GM12891 (cell line): Measurements from ENCODE around the gene RASL10A. TPM values are rescaled to one million over a fixed set of nuclear protein-coding genes. Genes with fewer than 3 reads are reported as not detected.
"Not testable (repeated sequence)": the region's sequence is repeated elsewhere in the genome, so short reads cannot be mapped to it uniquely, and the experiment has no call there.

ENCODE experiments used
- DNase-seq: peaks from one replicate; pipeline ENCODE4 v3.0.0; 2011; ENCODE audit warnings: low spot score; ENCODE audit not compliant: insufficient read length
- FAIRE-seq: peaks from 2 replicates; lab custom pipeline; 2011; peaks lifted over from hg19 to GRCh38; lab: Jason Lieb, UNC
- PAX5 ChIP-seq: IDR thresholded peaks from 2 replicates; pipeline ENCODE4 v1.6.1; 2011; ENCODE audit warnings: low read length, moderate library complexity, mild to moderate bottlenecking; ENCODE audit not compliant: insufficient read depth, severe bottlenecking
- POLR2A ChIP-seq: IDR thresholded peaks from 2 replicates; pipeline ENCODE4 v1.6.1; 2011; ENCODE audit warnings: low read depth, low read length, control low read depth
- POLR2AphosphoS5 ChIP-seq: IDR thresholded peaks from 2 replicates; pipeline ENCODE4 v1.6.1; 2011; ENCODE audit warnings: low read depth, low read length, control low read depth
- POU2F2 ChIP-seq: IDR thresholded peaks from 2 replicates; pipeline ENCODE4 v1.6.1; 2011; ENCODE audit warnings: low read depth, mild to moderate bottlenecking, control low read depth, low read length, moderate library complexity
- SPI1 ChIP-seq: IDR thresholded peaks from 2 replicates; pipeline ENCODE4 v1.6.1; 2011; ENCODE audit warnings: low read depth, low read length, control low read depth
- TAF1 ChIP-seq: IDR thresholded peaks from 2 replicates; pipeline ENCODE4 v1.6.1; 2011; ENCODE audit warnings: low read depth, low read length, control low read depth
- polyA plus RNA-seq: library from polyadenylated mRNA; unstranded; fragments of >200 nt; gene quantifications from one replicate; pipeline ENCODE4 v1.2.1, GENCODE V29; 2012; ENCODE audit warnings: low read depth, missing spikeins, inconsistent platforms; ENCODE audit not compliant: missing spikeins

The RASL10A gene
- 0.63 TPM for polyA plus RNA-seq

- DNase-seq (peak; percentile 62), FAIRE-seq (no peak)
- TF ChIP-seq POU2F2 (no peak), PAX5 (no peak), TAF1 (no peak), SPI1 (no peak), POLR2AphosphoS5 (no peak), POLR2A (no peak)
Measured at GRCh38 chr22:29315286-29316140, at the start of gene RASL10A. TSS of gene RASL10A (minus strand) at chr22:29315697. CDS start at chr22:29315246, 451 bp downstream.

- TF ChIP-seq POLR2AphosphoS5 (no peak), POU2F2 (no peak), PAX5 (no peak), SPI1 (no peak), POLR2A (no peak), TAF1 (no peak)
- DNase-seq (no peak), FAIRE-seq (no peak)
Measured at GRCh38 chr22:29359469-29359868, 44.0 kb upstream of the RASL10A start.

- not testable (repeated sequence) for FAIRE-seq, DNase-seq
Measured at GRCh38 chr22:29357193-29357890, 41.8 kb upstream of the RASL10A start.

- FAIRE-seq (no peak), DNase-seq (no peak)
- no peak for TF ChIP-seq POU2F2
- no peak for TF ChIP-seq TAF1
- TF ChIP-seq POLR2AphosphoS5 = no peak
- TF ChIP-seq SPI1 = no peak
- TF ChIP-seq POLR2A = no peak
- TF ChIP-seq PAX5 = no peak
Measured at GRCh38 chr22:29353860-29354259, 38.4 kb upstream of the RASL10A start.

GRCh38 chr22:29353286-29353685 is 37.8 kb upstream of the RASL10A start:
- TF ChIP-seq POU2F2 = no peak
- no peak for TF ChIP-seq TAF1
- TF ChIP-seq POLR2AphosphoS5 = no peak
- TF ChIP-seq SPI1 = no peak
- TF ChIP-seq PAX5 = no peak
- TF ChIP-seq POLR2A = no peak
- DNase-seq = no peak
- no peak for FAIRE-seq

GRCh38 chr22:29352778-29353177 is 37.3 kb upstream of the RASL10A start:
- no peak for FAIRE-seq
- DNase-seq = no peak
- no peak for TF ChIP-seq TAF1
- TF ChIP-seq POLR2A = no peak
- TF ChIP-seq PAX5 = no peak
- no peak for TF ChIP-seq POU2F2
- no peak for TF ChIP-seq SPI1
- TF ChIP-seq POLR2AphosphoS5 = no peak

GRCh38 chr22:29351891-29352290 is 36.4 kb upstream of the RASL10A start:
- FAIRE-seq = no peak
- DNase-seq = no peak
- TF ChIP-seq POU2F2 (no peak), POLR2A (no peak)

- no peak for DNase-seq
- TF ChIP-seq SPI1 = no peak
- TF ChIP-seq POLR2A = no peak
- TF ChIP-seq POU2F2 = no peak
- no peak for TF ChIP-seq TAF1
- no peak for TF ChIP-seq PAX5
- no peak for TF ChIP-seq POLR2AphosphoS5
- no peak for FAIRE-seq
Measured at GRCh38 chr22:29351042-29351441, 35.5 kb upstream of the RASL10A start.

- DNase-seq (no peak), FAIRE-seq (no peak)
- TF ChIP-seq POLR2A (no peak), TAF1 (no peak), POU2F2 (no peak), POLR2AphosphoS5 (no peak), PAX5 (no peak), SPI1 (no peak)
Measured at GRCh38 chr22:29348956-29349355, 33.5 kb upstream of the RASL10A start.

- DNase-seq (no peak), FAIRE-seq (no peak)
- TF ChIP-seq SPI1 = no peak
- no peak for TF ChIP-seq TAF1
- TF ChIP-seq POU2F2 = no peak
- no peak for TF ChIP-seq PAX5
- no peak for TF ChIP-seq POLR2A
- no peak for TF ChIP-seq POLR2AphosphoS5
Measured at GRCh38 chr22:29348041-29348440, 32.5 kb upstream of the RASL10A start.
